ENCODE results near the gene BBS10.

DNA sequence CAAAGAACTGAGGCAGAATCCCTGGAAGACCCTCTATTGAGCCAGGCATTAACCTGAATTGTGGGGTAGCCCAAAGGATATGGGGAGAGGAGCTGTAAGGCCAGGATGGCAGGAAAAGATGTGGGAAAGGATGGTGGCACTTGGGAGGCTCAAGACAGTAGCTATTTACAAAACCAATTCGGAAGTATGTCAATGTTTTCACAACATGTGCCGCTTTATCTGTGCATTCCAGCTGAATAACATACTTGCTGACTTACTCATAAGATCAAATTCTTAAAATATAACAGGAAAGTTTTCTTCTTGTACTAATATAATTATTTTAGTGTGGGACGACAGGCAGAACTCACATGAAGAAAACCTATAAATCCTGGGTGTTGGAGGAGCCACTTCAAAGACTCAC is 10.6 kb downstream of the BBS10 start:
- TF ChIP-seq, protein P1, sequence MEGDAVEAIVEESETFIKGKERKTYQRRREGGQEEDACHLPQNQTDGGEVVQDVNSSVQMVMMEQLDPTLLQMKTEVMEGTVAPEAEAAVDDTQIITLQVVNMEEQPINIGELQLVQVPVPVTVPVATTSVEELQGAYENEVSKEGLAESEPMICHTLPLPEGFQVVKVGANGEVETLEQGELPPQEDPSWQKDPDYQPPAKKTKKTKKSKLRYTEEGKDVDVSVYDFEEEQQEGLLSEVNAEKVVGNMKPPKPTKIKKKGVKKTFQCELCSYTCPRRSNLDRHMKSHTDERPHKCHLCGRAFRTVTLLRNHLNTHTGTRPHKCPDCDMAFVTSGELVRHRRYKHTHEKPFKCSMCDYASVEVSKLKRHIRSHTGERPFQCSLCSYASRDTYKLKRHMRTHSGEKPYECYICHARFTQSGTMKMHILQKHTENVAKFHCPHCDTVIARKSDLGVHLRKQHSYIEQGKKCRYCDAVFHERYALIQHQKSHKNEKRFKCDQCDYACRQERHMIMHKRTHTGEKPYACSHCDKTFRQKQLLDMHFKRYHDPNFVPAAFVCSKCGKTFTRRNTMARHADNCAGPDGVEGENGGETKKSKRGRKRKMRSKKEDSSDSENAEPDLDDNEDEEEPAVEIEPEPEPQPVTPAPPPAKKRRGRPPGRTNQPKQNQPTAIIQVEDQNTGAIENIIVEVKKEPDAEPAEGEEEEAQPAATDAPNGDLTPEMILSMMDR (IDR thresholded peaks at IDR 0.05), result no peak
- TF ChIP-seq POLR2A (IDR thresholded peaks at IDR 0.05), result no peak

All from thyroid gland (tissue), 4 donors.